ENCODE measurements around the gene CALM1.

GRCh38 chr14:90383126-90383730 is 13.6 kb upstream of the CALM1 start:
- TF ChIP-seq, protein P1, sequence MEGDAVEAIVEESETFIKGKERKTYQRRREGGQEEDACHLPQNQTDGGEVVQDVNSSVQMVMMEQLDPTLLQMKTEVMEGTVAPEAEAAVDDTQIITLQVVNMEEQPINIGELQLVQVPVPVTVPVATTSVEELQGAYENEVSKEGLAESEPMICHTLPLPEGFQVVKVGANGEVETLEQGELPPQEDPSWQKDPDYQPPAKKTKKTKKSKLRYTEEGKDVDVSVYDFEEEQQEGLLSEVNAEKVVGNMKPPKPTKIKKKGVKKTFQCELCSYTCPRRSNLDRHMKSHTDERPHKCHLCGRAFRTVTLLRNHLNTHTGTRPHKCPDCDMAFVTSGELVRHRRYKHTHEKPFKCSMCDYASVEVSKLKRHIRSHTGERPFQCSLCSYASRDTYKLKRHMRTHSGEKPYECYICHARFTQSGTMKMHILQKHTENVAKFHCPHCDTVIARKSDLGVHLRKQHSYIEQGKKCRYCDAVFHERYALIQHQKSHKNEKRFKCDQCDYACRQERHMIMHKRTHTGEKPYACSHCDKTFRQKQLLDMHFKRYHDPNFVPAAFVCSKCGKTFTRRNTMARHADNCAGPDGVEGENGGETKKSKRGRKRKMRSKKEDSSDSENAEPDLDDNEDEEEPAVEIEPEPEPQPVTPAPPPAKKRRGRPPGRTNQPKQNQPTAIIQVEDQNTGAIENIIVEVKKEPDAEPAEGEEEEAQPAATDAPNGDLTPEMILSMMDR (IDR thresholded peaks at IDR 0.05): no peak
- TF ChIP-seq POLR2A (IDR thresholded peaks at IDR 0.05): peak; percentile 72

Measured in testis (tissue), 2 donors.